GM18858 (cell line): ENCODE data around the gene THAP3.

ENCODE experiments used
- ATAC-seq: cut with Tn5 transposase; IDR thresholded peaks from one replicate; pipeline ENCODE4 v1.9.1; 2021; ENCODE audit not compliant: unreplicated experiment

THAP3 gene, protein sequence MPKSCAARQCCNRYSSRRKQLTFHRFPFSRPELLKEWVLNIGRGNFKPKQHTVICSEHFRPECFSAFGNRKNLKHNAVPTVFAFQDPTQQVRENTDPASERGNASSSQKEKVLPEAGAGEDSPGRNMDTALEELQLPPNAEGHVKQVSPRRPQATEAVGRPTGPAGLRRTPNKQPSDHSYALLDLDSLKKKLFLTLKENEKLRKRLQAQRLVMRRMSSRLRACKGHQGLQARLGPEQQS

GRCh38 chr1:6624710-6625583 is at the start of gene THAP3:
Gene THAP3, plus strand, starts transcription at chr1:6624868. Its CDS starts 351 bp downstream, at chr1:6625219.
- ATAC-seq: peak; percentile 46

GRCh38 chr1:6577831-6578525 is 46.7 kb upstream of the THAP3 start:
- no peak for ATAC-seq

DNA sequence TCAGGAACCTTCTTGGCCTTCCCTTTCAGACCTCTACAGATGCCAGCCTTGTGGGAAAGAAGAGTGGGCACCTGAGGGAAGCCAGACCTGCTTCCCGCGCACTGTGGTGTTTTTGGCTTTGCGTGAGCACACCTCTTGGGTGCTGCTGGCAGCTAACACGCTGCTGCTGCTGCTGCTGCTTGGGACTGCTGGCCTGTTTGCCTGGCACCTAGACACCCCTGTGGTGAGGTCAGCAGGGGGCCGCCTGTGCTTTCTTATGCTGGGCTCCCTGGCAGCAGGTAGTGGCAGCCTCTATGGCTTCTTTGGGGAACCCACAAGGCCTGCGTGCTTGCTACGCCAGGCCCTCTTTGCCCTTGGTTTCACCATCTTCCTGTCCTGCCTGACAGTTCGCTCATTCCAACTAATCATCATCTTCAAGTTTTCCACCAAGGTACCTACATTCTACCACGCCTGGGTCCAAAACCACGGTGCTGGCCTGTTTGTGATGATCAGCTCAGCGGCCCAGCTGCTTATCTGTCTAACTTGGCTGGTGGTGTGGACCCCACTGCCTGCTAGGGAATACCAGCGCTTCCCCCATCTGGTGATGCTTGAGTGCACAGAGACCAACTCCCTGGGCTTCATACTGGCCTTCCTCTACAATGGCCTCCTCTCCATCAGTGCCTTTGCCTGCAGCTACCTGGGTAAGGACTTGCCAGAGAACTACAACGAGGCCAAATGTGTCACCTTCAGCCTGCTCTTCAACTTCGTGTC is 45.9 kb upstream of the THAP3 start:
- ATAC-seq: no peak

DNA sequence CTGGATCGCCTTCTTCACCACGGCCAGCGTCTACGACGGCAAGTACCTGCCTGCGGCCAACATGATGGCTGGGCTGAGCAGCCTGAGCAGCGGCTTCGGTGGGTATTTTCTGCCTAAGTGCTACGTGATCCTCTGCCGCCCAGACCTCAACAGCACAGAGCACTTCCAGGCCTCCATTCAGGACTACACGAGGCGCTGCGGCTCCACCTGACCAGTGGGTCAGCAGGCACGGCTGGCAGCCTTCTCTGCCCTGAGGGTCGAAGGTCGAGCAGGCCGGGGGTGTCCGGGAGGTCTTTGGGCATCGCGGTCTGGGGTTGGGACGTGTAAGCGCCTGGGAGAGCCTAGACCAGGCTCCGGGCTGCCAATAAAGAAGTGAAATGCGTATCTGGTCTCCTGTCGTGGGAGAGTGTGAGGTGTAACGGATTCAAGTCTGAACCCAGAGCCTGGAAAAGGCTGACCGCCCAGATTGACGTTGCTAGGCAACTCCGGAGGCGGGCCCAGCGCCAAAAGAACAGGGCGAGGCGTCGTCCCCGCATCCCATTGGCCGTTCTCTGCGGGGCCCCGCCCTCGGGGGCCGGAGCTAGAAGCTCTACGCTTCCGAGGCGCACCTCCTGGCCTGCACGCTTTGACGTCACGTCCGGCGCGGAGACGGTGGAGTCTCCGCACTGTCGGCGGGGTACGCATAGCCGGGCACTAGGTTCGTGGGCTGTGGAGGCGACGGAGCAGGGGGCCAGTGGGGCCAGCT is 45.1 kb upstream of the THAP3 start, which contains the start of gene ZBTB48:
Gene ZBTB48, plus strand, starts transcription at position 621 of the 745 bp plus-strand sequence. CDS start 616 bp downstream, outside the sequence.
- ATAC-seq: peak; percentile 91

DNA sequence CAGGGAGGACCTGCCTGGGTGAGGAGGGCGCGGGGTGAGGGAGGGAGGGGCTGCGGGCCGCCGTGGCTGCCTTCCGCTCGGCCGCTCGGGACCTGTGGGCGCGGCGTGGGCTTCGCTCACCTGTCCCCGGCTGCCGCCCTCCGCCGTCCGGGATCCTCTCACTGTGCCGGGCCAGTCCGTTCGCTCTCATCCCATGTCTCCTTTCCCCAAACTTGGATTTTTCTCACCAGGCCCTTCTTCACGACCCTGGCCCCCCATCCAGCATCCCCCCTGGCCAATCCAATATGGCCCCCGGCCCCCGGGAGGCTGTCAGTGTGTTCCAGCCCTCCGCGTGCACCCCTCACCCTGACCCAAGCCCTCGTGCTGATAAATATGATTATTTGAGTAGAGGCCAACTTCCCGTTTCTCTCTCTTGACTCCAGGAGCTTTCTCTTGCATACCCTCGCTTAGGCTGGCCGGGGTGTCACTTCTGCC is 44.5 kb upstream of the THAP3 start:
- no peak for ATAC-seq

- ATAC-seq: no peak
These were observed 43.9 kb upstream of the THAP3 start for GRCh38 chr1:6580593-6581409.

DNA sequence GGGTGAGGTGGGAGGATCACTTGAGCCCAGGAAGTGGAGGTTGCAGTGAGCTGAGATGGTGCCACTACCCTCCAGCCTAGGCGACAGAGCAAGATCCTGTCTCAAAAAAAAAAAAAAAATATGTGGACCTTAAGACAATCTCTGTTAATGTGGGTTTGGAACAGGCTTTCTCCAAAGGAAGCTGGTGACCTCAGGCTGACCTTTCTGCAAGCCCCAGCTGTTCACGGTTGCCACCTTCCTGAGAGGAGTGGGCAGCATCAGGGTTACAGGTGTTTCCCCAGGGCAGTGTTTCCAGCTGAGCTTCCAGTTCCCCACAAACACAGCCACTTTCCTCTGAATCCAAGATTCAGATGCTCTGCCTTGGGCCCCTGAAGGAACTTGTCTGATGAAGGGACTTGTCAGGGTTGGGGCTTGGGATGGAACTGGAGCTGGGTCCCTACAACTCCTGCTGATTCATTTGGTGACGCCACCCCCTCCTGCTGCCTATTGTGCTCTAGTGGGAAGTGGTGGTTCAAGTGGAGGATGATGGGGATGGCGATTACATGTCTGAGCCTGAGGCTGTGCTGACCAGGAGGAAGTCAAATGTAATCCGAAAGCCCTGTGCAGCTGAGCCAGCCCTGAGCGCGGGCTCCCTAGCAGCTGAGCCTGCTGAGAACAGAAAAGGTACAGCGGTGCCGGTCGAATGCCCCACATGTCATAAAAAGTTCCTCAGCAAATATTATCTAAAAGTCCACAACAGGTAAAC is 42.9 kb upstream of the THAP3 start:
- no peak for ATAC-seq

DNA sequence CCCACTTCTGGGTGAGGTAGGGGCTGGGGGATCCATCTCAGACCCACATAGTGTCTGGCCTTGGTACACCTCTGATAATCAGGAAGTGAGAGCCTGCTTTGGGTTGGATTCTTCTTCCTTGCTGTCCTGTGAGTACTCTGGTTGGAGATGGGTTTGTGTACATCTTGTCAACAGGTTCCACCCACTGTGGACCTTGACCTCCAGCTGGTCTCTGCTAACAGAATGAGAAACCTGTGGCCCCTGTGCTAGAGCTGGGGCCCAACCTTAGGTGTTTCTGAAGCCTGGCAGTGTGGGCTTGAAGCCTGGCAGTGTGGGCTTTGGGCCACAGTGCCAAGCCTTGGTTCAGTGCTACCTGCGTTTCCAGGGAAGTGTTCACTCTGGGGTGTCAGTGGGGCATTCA is 42.3 kb upstream of the THAP3 start:
- ATAC-seq: no peak

- ATAC-seq: no peak
These were observed 40.3 kb upstream of the THAP3 start for GRCh38 chr1:6584126-6585080.

- ATAC-seq: no peak
These were observed 39.5 kb upstream of the THAP3 start for GRCh38 chr1:6585081-6585722.

DNA sequence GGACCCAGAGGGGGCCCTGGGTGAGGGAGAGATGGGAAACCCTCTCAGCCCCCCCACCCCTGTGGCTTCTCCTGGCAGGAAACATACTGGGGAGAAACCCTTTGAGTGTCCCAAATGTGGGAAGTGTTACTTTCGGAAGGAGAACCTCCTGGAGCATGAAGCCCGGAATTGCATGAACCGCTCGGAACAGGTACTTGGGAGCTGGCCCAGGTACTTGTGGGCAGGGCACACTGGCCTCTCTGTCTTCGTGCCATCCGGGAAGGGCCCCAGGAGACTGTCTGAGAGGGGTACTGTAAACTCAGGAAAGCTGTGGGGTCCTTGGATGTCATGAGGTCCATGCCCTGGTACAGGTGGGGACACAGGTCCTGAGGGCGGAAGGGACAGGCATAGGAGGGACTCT is 38.8 kb upstream of the THAP3 start:
- ATAC-seq: no peak

- no peak for ATAC-seq
These were observed 38.3 kb upstream of the THAP3 start for GRCh38 chr1:6586404-6586816.

DNA sequence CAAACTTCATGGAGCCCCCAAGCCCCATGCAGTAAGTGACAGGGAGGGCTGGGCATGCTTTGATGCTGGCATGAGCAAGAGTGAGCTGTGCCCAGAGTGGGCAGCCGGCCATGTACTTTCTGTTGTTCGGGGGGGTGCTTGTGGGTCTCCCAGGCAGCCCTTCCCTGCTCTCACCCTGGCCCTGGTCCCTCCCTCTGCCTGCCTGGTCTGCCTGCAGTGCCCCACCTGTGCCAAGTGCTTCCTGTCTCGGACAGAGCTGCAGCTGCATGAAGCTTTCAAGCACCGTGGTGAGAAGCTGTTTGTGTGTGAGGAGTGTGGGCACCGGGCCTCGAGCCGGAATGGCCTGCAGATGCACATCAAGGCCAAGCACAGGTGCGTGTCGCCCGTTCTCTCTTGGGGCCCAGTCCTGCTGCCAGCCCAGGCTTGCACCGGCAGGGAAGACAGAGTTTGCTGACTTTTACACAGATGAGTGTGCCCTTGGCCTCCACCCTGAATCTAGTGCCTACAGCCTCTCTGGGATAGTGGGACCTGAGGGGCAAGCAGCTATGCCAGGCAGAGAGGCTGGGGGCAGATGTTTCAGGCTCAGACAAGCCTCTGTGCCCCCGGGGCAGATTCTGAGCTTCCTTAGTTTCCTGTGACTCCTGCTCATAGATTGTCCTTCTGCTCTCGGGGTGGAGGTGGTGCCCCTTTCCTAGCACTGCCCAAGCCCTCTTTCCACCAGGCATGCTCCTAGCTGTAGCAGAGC is 37.2 kb upstream of the THAP3 start:
- ATAC-seq: no peak

- ATAC-seq: no peak
These were observed 36.4 kb upstream of the THAP3 start for GRCh38 chr1:6588128-6588892.

DNA sequence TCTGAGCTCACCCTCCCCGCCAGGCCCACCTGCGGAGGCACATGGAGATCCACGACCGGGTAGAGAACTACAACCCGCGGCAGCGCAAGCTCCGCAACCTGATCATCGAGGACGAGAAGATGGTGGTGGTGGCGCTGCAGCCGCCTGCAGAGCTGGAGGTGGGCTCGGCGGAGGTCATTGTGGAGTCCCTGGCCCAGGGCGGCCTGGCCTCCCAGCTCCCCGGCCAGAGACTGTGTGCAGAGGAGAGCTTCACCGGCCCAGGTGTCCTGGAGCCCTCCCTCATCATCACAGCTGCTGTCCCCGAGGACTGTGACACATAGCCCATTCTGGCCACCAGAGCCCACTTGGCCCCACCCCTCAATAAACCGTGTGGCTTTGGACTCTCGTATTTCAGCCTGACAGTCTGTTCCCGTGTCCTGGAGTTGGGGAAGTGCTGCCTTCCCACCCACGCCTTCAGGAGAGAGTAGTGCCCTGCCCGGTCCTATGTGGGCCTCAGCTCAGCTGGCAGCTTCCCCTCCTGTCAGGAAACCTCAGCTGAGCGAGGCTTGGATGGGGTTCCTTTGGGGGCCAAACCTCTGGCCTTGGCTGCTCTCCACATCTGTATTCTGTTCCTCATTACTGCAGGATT is 35.7 kb upstream of the THAP3 start:
- ATAC-seq: no peak
